CD4-positive, CD25-positive, alpha-beta regulatory T cell (primary cell): ENCODE results near the gene CYP21A2. TPM values are rescaled to one million over a fixed set of nuclear protein-coding genes. Genes with fewer than 3 reads are reported as not detected.
A peak's percentile ranks its signal among the peaks of the same experiment; 100 is the strongest.
"Not testable (repeated sequence)": the region's sequence is repeated elsewhere in the genome, so short reads cannot be mapped to it uniquely, and the experiment has no call there.

Experiments
- ATAC-seq, 2 donors: fragments of 150-1000 bp; cut with Tn5 transposase; one replicate each; pipeline ENCODE4 v1.10.0; 2021; ENCODE audit warnings: low read depth in 2 of 2, moderate number of reproducible peaks in 2 of 2, moderate library complexity in 1 of 2
- DNase-seq, 3 donors: peaks; one replicate each; pipeline versions ENCODE4 v3.0.0 to v3.0.0-alpha.2; 2012 to 2022; ENCODE audit warnings: mixed read lengths in 1 of 3
- H3K27ac ChIP-seq: one replicate; pipeline ENCODE4 v1.7.0; 2013; ENCODE audit warnings: mild to moderate bottlenecking, low read length; ENCODE audit not compliant: insufficient read depth, poor library complexity, severe bottlenecking
- H3K27me3 ChIP-seq: one replicate; pipeline ENCODE4 v1.7.0; 2013; ENCODE audit warnings: low read length; ENCODE audit not compliant: control insufficient read depth, insufficient read depth
- H3K36me3 ChIP-seq: one replicate; pipeline ENCODE4 v1.7.0; 2013; ENCODE audit warnings: mild to moderate bottlenecking, low read length, moderate library complexity; ENCODE audit not compliant: control insufficient read depth, insufficient read depth
- H3K4me1 ChIP-seq: 2 replicates; pipeline ENCODE4 v1.7.0; 2013; ENCODE audit warnings: mild to moderate bottlenecking, low read length; ENCODE audit not compliant: insufficient read depth, control insufficient read depth, poor library complexity, severe bottlenecking
- H3K4me3 ChIP-seq: one replicate; pipeline ENCODE4 v1.7.0; 2013; ENCODE audit warnings: low read depth, mild to moderate bottlenecking, low read length, moderate library complexity
- H3K9me3 ChIP-seq, 2 experiments: 1 replicate in 1 of 2; 2 replicates in 1 of 2; pipeline ENCODE4 v1.7.0; 2013; ENCODE audit warnings: low read length in 2 of 2, mild to moderate bottlenecking in 1 of 2, moderate library complexity in 1 of 2; ENCODE audit not compliant: control insufficient read depth in 2 of 2
- H3K27ac Mint-ChIP-seq, 3 donors: one replicate each; pipeline ENCODE4 v1.8.0; 2020 to 2022; ENCODE audit warnings: mild to moderate bottlenecking in 3 of 3, mixed read lengths in 3 of 3, moderate library complexity in 2 of 3
- H3K27me3 Mint-ChIP-seq: one replicate; pipeline ENCODE4 v1.8.0; 2022; ENCODE audit warnings: mild to moderate bottlenecking, mixed read lengths
- H3K36me3 Mint-ChIP-seq: one replicate; pipeline ENCODE4 v1.8.0; 2020; ENCODE audit warnings: mixed read lengths
- H3K4me1 Mint-ChIP-seq, 4 donors: one replicate each; pipeline ENCODE4 v1.8.0; 2020 to 2022; ENCODE audit warnings: mixed read lengths in 4 of 4, mild to moderate bottlenecking in 1 of 4
- H3K4me3 Mint-ChIP-seq, 4 donors: one replicate each; pipeline ENCODE4 v1.8.0; 2020 to 2022; ENCODE audit warnings: mild to moderate bottlenecking in 4 of 4, mixed read lengths in 4 of 4, moderate library complexity in 3 of 4
- H3K9me3 Mint-ChIP-seq, 7 donors: one replicate each; pipeline ENCODE4 v1.8.0; 2020 to 2022; ENCODE audit warnings: mixed read lengths in 7 of 7, mild to moderate bottlenecking in 3 of 7, moderate library complexity in 2 of 7
- polyA plus RNA-seq, 4 donors: library from polyadenylated mRNA; unstranded; fragments of 300-500 nt; fragmentation: Illumina TruSeq; gene quantifications; one replicate each; pipeline ENCODE4 v1.2.3, GENCODE V29; 2021
- total RNA-seq: library from RNA; stranded (reverse); gene quantifications from one replicate; pipeline ENCODE4 v1.2.3, GENCODE V29; 2022

CYP21A2 gene
- total and polyA plus RNA-seq, 5 donors from 2014 or later = not detected

GRCh38 chr6:32012941-32013617 lies 25.1 kb upstream of the CYP21A2 start:
- not testable (repeated sequence) for H3K4me3 ChIP-seq, H3K36me3 Mint-ChIP-seq, DNase-seq, H3K27ac ChIP-seq, H3K27me3 ChIP-seq, H3K27me3 Mint-ChIP-seq, H3K4me1 ChIP-seq, H3K9me3 ChIP-seq, ATAC-seq, H3K4me1 Mint-ChIP-seq, H3K4me3 Mint-ChIP-seq, H3K9me3 Mint-ChIP-seq, H3K36me3 ChIP-seq
- peak overlapping the region in 2 of 3 donors; percentile 36 to 84 for H3K27ac Mint-ChIP-seq

DNA sequence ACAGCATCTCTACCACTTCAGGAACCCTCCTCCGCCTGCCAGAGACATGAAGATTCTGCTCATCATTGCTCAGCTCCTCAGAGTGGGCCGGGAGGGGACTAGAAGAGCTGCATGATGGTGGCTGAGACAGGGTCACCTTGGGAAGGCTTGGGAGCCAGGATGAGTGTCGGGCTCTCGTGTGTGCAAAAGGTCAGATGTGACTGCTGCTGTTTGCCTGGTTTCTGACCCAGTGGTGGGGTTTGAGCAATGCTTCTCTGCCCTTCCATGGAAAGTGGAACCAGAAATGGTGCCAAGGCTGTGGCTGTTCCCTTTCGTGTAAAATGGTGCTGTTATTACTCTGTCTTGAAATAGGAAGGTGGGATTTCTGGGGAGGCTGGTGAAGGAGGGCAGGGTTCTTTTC lies 24.5 kb upstream of the CYP21A2 start:
- not testable (repeated sequence) for H3K36me3 Mint-ChIP-seq, H3K9me3 Mint-ChIP-seq, H3K27me3 Mint-ChIP-seq, H3K4me1 ChIP-seq, H3K4me3 ChIP-seq, DNase-seq, H3K4me3 Mint-ChIP-seq, H3K27me3 ChIP-seq, ATAC-seq, H3K36me3 ChIP-seq, H3K9me3 ChIP-seq, H3K27ac Mint-ChIP-seq, H3K27ac ChIP-seq, H3K4me1 Mint-ChIP-seq

DNA sequence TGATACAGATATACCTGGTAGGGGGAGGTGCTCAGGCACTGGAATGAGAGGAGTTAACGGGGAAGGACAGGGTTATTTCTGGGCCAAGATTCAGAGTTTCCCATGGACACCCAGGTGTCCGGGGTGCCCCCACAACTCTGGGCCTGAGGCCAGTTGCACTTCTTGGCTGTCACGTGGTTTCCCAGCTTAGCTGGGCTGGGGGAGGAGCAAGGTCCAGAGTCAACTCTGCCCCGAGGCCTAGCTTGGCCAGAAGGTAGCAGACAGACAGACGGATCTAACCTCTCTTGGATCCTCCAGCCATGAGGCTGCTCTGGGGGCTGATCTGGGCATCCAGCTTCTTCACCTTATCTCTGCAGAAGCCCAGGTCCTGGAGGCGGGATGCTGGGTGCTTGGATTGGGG lies 23.7 kb upstream of the CYP21A2 start, which contains the start of gene C4B:
TSS of gene C4B (plus strand) at position 249 of the 400 bp plus-strand sequence. CDS start at position 300, 51 bp downstream.
- not testable (repeated sequence) for H3K9me3 Mint-ChIP-seq, H3K27ac ChIP-seq, H3K27me3 ChIP-seq, H3K27ac Mint-ChIP-seq, ATAC-seq, DNase-seq, H3K4me3 Mint-ChIP-seq, H3K27me3 Mint-ChIP-seq, H3K4me3 ChIP-seq, H3K9me3 ChIP-seq, H3K36me3 Mint-ChIP-seq, H3K4me1 Mint-ChIP-seq, H3K36me3 ChIP-seq, H3K4me1 ChIP-seq

DNA sequence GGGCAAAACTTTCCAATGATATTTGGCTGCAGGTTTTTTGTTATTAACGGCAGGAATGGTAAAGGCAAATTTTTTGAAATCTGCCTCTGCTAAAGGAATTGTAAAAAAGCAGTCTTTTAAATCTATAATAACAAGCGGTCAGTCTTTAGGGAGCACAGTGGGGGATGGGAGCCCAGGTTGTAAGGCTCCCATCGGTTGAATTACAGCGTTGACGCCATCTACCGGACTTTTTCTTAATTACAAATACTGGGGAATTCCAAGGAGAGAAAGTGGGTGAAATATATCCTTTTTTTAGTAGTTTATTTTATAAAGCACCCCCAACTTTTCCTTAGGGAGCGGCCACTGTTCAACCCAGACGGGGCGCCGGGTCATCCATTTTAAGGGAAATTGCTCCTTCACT lies 16.1 kb upstream of the CYP21A2 start:
- H3K36me3 ChIP-seq, H3K4me3 Mint-ChIP-seq, H3K4me1 ChIP-seq, H3K27me3 Mint-ChIP-seq, H3K27ac Mint-ChIP-seq, H3K36me3 Mint-ChIP-seq, H3K27ac ChIP-seq, H3K27me3 ChIP-seq, H3K9me3 Mint-ChIP-seq, DNase-seq, H3K4me3 ChIP-seq, H3K9me3 ChIP-seq, H3K4me1 Mint-ChIP-seq, ATAC-seq: not testable (repeated sequence)

DNA sequence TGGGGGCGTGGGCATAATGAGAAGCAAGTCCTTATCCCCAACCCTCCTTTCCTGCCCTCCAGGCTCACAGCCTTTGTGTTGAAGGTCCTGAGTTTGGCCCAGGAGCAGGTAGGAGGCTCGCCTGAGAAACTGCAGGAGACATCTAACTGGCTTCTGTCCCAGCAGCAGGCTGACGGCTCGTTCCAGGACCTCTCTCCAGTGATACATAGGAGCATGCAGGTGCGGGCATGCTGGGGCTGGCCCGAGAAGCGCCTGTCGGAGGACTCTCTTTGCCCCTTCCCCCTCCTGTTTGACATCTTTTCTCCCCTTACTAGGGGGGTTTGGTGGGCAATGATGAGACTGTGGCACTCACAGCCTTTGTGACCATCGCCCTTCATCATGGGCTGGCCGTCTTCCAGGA lies 9.6 kb upstream of the CYP21A2 start:
- not testable (repeated sequence) for H3K27me3 Mint-ChIP-seq, H3K9me3 Mint-ChIP-seq, H3K27me3 ChIP-seq, H3K4me1 Mint-ChIP-seq, DNase-seq, ATAC-seq, H3K4me3 ChIP-seq, H3K36me3 ChIP-seq, H3K4me1 ChIP-seq, H3K27ac ChIP-seq, H3K27ac Mint-ChIP-seq, H3K36me3 Mint-ChIP-seq, H3K9me3 ChIP-seq, H3K4me3 Mint-ChIP-seq

- not testable (repeated sequence) for H3K4me3 ChIP-seq, H3K27ac ChIP-seq, H3K4me1 ChIP-seq, H3K9me3 Mint-ChIP-seq, DNase-seq, H3K9me3 ChIP-seq, H3K36me3 ChIP-seq, H3K27me3 Mint-ChIP-seq, H3K27ac Mint-ChIP-seq, ATAC-seq, H3K4me1 Mint-ChIP-seq, H3K36me3 Mint-ChIP-seq, H3K4me3 Mint-ChIP-seq, H3K27me3 ChIP-seq
Measured at GRCh38 chr6:32029553-32029952, 8.7 kb upstream of the CYP21A2 start.

DNA sequence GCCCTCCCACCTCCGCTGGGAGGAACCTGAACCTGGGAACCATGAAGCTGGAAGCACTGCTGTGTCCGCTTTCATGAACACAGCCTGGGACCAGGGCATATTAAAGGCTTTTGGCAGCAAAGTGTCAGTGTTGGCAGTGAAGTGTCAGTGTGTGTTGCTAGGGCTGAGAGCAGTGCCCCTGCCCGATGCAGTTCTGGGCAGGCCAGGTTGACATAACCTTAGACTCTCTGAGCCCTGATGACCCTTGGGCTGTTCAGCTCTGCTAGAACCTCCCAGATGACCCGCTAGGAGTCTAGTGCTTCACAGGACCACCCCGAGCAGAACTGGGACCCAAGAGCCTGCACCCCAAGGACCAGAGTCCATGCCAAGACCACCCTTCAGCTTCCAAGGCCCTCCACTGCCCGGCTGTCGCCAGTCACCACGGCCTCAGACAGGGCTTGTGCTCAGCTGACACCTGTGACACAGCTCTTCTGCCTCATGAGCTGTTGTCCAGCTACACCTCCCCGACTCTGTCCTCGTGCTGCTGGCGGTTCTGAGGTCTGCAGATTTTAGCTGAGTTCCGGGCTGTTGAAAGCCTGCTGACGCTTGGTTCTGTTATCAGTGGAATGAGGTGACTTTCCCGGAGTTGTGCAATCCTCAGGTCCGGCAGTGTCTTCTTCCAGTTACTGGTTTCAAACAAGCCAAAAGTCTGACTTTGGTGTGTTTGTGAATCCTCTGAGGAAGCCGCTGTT lies 2.8 kb upstream of the CYP21A2 start:
- H3K27me3 ChIP-seq, H3K4me3 ChIP-seq, H3K9me3 ChIP-seq, H3K4me1 Mint-ChIP-seq, H3K9me3 Mint-ChIP-seq, H3K36me3 Mint-ChIP-seq, H3K27ac Mint-ChIP-seq, DNase-seq, H3K36me3 ChIP-seq, H3K27ac ChIP-seq, ATAC-seq, H3K4me3 Mint-ChIP-seq, H3K27me3 Mint-ChIP-seq, H3K4me1 ChIP-seq: not testable (repeated sequence)

- H3K4me1 ChIP-seq, H3K36me3 Mint-ChIP-seq, H3K9me3 ChIP-seq, H3K27me3 Mint-ChIP-seq, H3K27me3 ChIP-seq, H3K4me3 ChIP-seq, H3K36me3 ChIP-seq, H3K4me3 Mint-ChIP-seq, H3K27ac ChIP-seq, ATAC-seq, H3K9me3 Mint-ChIP-seq, DNase-seq, H3K4me1 Mint-ChIP-seq: not testable (repeated sequence)
- peak overlapping the region in 1 of 3 donors; percentile 82 for H3K27ac Mint-ChIP-seq
Measured at GRCh38 chr6:32037136-32037535, 1.1 kb upstream of the CYP21A2 start.
